Astrocyte of the cerebellum (primary cell): Measurements from ENCODE around the gene CHKA.
"Not testable (repeated sequence)": the region's sequence is repeated elsewhere in the genome, so short reads cannot be mapped to it uniquely, and the experiment has no call there.

Experiments used
- DNase-seq: peaks from one replicate; pipeline ENCODE4 v3.0.0-alpha.2; 2011; ENCODE audit warnings: low read depth
- H3K4me3 ChIP-seq: 2 replicates; pipeline ENCODE4 v1.5.1; 2011; ENCODE audit warnings: mild to moderate bottlenecking, low read depth, low read length, moderate library complexity
- in situ Hi-C: cut with HindIII; loops from 2 replicates; pipeline ENCODE4 v1.10.0; 2017; ENCODE audit warnings: low sequenced_read_pairs
- TF ChIP-seq, protein P1 (sequence below): IDR thresholded peaks from 2 replicates; pipeline ENCODE4 v1.5.1; 2012; ENCODE audit warnings: low read length, low read depth, moderate library complexity, mild to moderate bottlenecking; ENCODE audit errors: missing control alignments

The CHKA gene

DNA sequence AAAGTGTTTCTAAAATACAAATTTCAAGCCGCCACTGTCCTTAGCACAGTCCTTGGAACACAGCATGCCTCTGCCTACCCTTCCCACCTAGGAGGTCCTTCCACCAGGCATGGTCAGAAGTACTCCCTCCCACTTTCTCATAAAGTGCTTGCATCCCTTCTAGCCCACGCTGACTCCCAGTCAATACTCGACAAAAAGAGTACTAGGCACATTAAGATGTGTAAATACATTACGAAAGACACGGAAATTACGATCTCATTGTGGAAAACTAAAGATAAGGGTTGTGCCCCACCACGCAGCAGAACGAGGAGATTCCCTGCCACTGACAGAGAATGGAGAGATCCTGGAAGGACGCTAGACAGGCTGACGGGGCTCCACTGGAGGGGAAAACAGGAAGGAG, 13.5 kb downstream of the CHKA start:
- no peak overlapping the region for H3K4me3 ChIP-seq
- in situ Hi-C loops, result no loop called here
- TF ChIP-seq, protein P1, sequence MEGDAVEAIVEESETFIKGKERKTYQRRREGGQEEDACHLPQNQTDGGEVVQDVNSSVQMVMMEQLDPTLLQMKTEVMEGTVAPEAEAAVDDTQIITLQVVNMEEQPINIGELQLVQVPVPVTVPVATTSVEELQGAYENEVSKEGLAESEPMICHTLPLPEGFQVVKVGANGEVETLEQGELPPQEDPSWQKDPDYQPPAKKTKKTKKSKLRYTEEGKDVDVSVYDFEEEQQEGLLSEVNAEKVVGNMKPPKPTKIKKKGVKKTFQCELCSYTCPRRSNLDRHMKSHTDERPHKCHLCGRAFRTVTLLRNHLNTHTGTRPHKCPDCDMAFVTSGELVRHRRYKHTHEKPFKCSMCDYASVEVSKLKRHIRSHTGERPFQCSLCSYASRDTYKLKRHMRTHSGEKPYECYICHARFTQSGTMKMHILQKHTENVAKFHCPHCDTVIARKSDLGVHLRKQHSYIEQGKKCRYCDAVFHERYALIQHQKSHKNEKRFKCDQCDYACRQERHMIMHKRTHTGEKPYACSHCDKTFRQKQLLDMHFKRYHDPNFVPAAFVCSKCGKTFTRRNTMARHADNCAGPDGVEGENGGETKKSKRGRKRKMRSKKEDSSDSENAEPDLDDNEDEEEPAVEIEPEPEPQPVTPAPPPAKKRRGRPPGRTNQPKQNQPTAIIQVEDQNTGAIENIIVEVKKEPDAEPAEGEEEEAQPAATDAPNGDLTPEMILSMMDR, result no peak
- no peak for DNase-seq

DNA sequence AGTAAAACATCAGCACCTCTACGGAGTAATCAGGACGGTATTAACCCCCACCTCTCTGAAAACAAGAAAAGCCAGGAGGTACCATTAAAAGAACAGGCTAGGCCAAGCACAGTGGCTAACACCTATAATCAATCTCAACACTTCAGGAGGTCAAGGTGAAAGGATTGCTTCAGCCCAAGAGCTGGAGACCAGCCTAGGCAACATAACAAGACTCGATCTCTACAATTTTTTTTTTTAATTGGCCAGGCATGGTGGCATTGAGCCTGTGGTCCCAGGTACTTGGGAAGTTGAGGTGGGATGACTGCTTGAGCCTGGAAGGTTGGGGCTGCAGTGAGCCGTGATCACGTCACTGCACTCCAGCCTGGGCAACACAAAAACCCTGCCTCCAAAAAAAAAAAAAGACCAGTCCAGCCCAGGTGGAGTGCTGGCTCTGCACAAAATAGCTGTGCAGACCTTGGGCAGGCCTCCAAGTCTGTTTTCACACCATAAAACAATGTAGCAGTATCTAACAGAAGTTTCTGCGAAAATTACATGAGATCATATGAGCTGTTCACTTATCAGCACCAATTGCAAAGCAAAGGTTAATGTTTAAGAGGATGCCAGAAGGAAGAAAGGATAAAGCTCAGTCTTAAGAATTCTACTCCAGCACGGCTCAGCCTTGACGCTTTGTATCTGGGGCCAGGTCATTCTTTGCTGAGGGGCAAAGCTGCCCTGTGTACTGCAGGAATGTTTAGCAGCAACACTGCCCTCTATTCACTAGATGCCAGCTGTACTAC, 14.8 kb downstream of the CHKA start:
- TF ChIP-seq, protein P1, result no peak
- in situ Hi-C loops, result no loop called here
- no peak for DNase-seq
- H3K4me3 ChIP-seq, result no peak overlapping the region

DNA sequence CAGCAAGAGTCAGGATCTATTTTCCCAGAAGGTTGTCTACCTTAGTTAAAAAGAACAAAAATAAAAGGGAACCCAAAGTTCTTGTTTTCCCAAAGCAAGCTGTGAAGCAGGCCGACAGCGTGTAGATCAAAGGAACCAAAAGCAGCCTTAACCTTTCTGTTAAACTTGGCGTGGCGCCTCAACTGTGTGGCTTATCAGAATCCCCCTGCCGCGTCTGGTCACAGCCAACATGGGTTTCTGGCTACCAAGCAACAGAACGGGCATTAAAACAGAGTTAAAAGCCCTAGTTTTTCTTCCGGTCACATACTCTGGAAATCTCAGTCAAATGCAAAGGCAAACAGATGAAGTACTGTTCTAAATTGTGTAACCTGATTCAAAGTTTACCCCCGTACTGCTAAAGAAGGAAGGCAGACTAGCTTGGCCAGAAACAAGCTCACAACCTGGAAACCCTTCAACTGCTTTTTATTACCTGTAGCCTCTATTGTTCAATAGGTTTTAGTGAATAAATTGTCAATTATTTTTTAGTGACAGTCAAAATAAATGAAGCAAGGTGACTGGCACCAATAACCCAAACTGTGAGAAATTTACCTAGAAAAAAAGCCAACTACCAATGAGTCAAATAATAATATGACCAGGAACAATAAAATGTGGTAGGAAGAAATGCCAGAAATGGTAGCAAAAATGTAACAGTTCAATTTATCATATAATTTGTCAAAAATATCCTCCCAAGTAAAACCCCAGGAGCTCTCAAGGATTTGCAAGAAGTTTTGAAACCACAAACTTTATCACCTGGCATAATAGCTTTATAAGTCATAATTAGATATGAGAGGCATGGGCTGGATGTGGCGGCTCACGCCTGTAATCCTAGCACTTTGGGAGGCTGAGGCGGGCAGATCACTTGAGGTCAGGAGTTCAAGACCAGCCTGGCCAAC, 21.4 kb downstream of the CHKA start:
- H3K4me3 ChIP-seq, result peak overlapping the region; percentile 9
- in situ Hi-C loops, result no loop called here
- TF ChIP-seq, protein P1, result no peak
- peak; percentile 84 for DNase-seq

DNA sequence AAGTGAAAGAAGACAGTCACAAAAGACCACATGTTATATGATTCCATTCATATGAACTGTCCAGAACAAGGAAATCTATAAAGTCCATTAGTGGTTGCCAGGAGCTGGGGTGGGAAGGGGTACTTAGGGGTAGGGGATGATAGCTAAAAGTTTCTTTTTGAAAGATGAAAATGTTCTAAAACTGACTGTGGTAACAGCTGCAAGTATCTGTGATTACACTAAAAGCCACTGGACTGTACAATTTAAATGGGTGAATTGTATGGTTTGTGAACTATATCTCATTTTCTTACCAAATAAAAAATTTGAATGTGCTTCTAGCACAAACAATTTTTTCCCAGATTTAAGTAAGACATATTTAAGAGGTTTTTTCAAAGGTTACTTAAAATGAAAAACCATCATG, 22.1 kb downstream of the CHKA start:
- in situ Hi-C loops, result no loop called here
- H3K4me3 ChIP-seq, result no peak overlapping the region
- DNase-seq, result no peak
- TF ChIP-seq, protein P1, result no peak

DNA sequence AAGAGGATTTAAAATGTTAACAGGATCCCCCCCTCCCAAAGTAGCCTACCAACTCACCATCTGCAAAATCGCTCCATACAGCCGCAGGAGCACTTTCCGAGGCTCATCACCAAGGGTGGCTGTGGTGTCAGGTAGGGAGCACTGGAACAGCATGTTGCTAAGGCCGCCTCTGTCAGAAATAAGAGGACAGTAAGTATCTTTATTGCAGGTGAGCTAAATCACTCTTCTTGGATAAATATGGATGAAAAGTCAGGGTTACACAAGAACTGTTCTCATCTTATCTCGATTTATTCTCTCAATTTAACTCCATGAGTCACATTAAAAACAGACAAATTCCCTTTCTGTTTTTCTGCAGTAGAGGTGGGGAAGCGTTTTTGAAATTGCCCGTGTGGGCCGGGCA, 24.2 kb downstream of the CHKA start:
- in situ Hi-C loops, result no loop called here
- no peak overlapping the region for H3K4me3 ChIP-seq
- TF ChIP-seq, protein P1, result no peak
- no peak for DNase-seq

DNA sequence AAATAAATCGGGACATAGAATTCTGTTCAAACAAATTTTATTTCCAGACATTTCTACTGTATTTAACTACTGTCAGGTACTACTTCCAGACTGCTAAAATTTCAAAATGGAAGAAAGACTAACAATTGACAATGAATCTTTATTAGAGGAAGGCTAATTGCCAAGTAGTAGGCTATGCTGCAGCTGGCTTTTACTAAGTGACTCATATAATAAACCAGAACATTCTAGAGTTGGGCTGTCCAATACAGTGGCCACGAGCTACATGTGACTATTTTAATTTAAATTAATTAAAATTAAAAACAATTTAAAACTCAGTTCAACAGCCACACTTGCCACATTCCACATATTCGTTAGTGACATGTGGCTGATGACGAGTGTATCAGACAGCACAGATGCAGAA, 27.6 kb downstream of the CHKA start:
- in situ Hi-C loops, result no loop called here
- no peak for DNase-seq
- TF ChIP-seq, protein P1, result no peak
- H3K4me3 ChIP-seq, result no peak overlapping the region

DNA sequence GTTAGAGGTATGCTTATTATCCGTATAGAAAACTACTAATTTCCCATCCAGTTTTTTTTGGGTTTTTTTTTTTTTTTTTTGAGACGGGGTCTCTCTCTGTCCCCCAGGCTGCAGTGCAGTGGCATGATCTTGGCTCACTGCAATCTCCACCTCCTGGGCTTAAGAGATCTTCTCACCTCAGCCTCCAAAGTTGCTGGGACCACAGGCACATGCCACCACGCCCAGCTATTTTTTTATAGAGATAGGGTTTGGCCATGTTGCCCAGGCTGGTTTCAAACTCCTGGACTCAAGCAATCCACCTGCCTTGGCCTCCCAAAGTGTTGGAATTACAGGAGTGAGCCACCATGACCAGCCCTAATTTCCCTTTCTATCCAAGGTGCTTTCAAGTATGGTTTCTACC, 28.2 kb downstream of the CHKA start:
- H3K4me3 ChIP-seq, in situ Hi-C loops, DNase-seq: not testable (repeated sequence)
